Stomach (tissue), 9 donors: ENCODE measurements around the gene VWA8. TPM values are rescaled to one million over a fixed set of nuclear protein-coding genes. Genes with fewer than 3 reads are reported as not detected.

Experiments
- DNase-seq, 2 donors: peaks; one replicate each; pipeline versions ENCODE4 v3.0.0 to v3.0.0-alpha.2; 2013 to 2019
- H3K27ac ChIP-seq, 5 donors: fragments of 200-600 bp in 4 of 5; sonication (generic) in 4 of 5; one replicate each; pipeline ENCODE4 v1.5.1; 2013 to 2019; ENCODE audit warnings: mild to moderate bottlenecking in 1 of 5, moderate library complexity in 1 of 5
- H3K27me3 ChIP-seq, 3 donors: fragments of 200-600 bp; sonication (generic); one replicate each; pipeline ENCODE4 v1.5.1; 2017 to 2019; ENCODE audit warnings: mixed run types in 1 of 3
- H3K36me3 ChIP-seq, 4 donors: fragments of 200-600 bp; sonication (generic); 1 replicate in 3 of 4; 2 replicates in 1 of 4; pipeline ENCODE4 v1.5.1; 2016 to 2019
- H3K4me1 ChIP-seq, 4 donors: fragments of 200-600 bp; sonication (generic); one replicate each; pipeline ENCODE4 v1.5.1; 2016 to 2019
- H3K4me3 ChIP-seq, 4 donors: fragments of 200-600 bp; sonication (generic) in 3 of 4; one replicate each; pipeline ENCODE4 v1.5.1; 2016 to 2019; ENCODE audit warnings: mild to moderate bottlenecking in 1 of 4
- H3K9me3 ChIP-seq, 4 donors: fragments of 200-600 bp; sonication (generic); one replicate each; pipeline ENCODE4 v1.5.1; 2016 to 2019
- CTCF ChIP-seq, 7 experiments: fragments of 450-650 bp in 4 of 7; fragments of 200-600 bp in 3 of 7; sonication (generic) in 3 of 7; IDR thresholded peaks; one replicate each; pipeline ENCODE4 v1.5.1; 2016 to 2019; ENCODE audit warnings: antibody characterized with exemption in 7 of 7, control low read depth in 2 of 7, mild to moderate bottlenecking in 1 of 7
- EP300 ChIP-seq: sonication (generic); formaldehyde crosslinking; IDR thresholded peaks from one replicate; pipeline ENCODE4 v1.6.1; 2017; ENCODE audit warnings: antibody characterized with exemption
- POLR2A ChIP-seq, 4 donors: fragments of 450-650 bp; IDR thresholded peaks; one replicate each; pipeline ENCODE4 v1.6.1; 2016; ENCODE audit warnings: antibody characterized with exemption in 4 of 4, control low read depth in 2 of 4, mild to moderate bottlenecking in 1 of 4, moderate library complexity in 1 of 4
- POLR2AphosphoS5 ChIP-seq, 3 donors: sonication (generic); formaldehyde crosslinking; IDR thresholded peaks; one replicate each; pipeline ENCODE4 v1.6.1; 2016; ENCODE audit warnings: antibody characterized with exemption in 3 of 3
- WGBS, 5 donors: extraction: QIAGEN DNeasy Blood & Tissue Kit in 3 of 5; methylation state at CpG; one replicate each; pipeline versions ENCODE4 v1.1.5 to v1.1.7; 2013 to 2018; 5-methylcytosine and 5-hydroxymethylcytosine counted together
- intact Hi-C: fragments of 100-400 bp; cut with DNase I; formaldehyde crosslinking; loops from one replicate; pipeline ENCODE4 v1.15.1; 2023; ENCODE audit warnings: low total_unique reads
- polyA plus RNA-seq, 3 donors: library from polyadenylated mRNA; stranded (reverse); fragments of 200-250 nt; gene quantifications; one replicate each; pipeline ENCODE4 v1.2.3, GENCODE V29; 2013
- total RNA-seq, 5 donors: library from RNA; depleted of rRNA; stranded (reverse); fragments of >200 nt; gene quantifications; one replicate each; pipeline versions ENCODE4 v1.1.0 to v1.2.3, GENCODE V29; 2014 to 2016
- donor health status: healthy with polysubstance abuse.
- donor health status: Bipolar disorder and iron deficiency.
- donor health status: healthy.

The VWA8 gene
- total and polyA plus RNA-seq, 8 donors, result 3.3 to 99.2 (median 25.4) TPM

GRCh38 chr13:41763782-41764181 is 197.1 kb downstream of the VWA8 start:
- H3K27me3 ChIP-seq, result no peaks in the 10 kb centered on the region
- H3K36me3 ChIP-seq, result peaks cover 0 to 12% (median 7%) of the 10 kb centered on the region in 4 donors
- DNase-seq, result peak in 1 of 2 donors; percentile 33
- 62 to 79% (median 76%) methylated on average over 3 of the region's 3 CpGs for whole genome bisulfite sequencing, 5 donors
- intact Hi-C loops, result no loop called here
- H3K27ac ChIP-seq, result no peak overlapping the region
- H3K9me3 ChIP-seq, result no peaks in the 10 kb centered on the region
- H3K4me3 ChIP-seq, result no peak overlapping the region
- H3K4me1 ChIP-seq, result no peaks in the 10 kb centered on the region
- TF ChIP-seq EP300, result no peak
- no peak for TF ChIP-seq POLR2AphosphoS5 (IDR thresholded peaks at IDR 0.05)
- no peak for TF ChIP-seq CTCF (IDR thresholded peaks at IDR 0.05)
- no peak for TF ChIP-seq POLR2A (IDR thresholded peaks at IDR 0.05)

GRCh38 chr13:41762796-41763195 is 198.1 kb downstream of the VWA8 start:
- TF ChIP-seq CTCF (IDR thresholded peaks at IDR 0.05), result no peak
- WGBS, 5 donors, result 80 to 86% (median 83%) methylated on average over 5 of the region's 5 CpGs
- intact Hi-C loops, result no loop called here

GRCh38 chr13:41756198-41756880 is 204.6 kb downstream of the VWA8 start:
- Histone ChIP-seq H3K27me3 (no peaks in the 10 kb centered on the region), H3K36me3 (peaks cover 0 to 12% (median 7%) of the 10 kb centered on the region in 4 donors), H3K4me3 (no peak overlapping the region), H3K9me3 (no peaks in the 10 kb centered on the region), H3K4me1 (peaks cover 0 to 9% (median 2%) of the 10 kb centered on the region in 4 donors), H3K27ac (no peak overlapping the region)
- DNase-seq, result no peak
- WGBS, 5 donors, result 86 to 95% (median 91%) methylated on average over 1 of the region's 1 CpG
- TF ChIP-seq POLR2AphosphoS5 (IDR thresholded peaks at IDR 0.05) (no peak), CTCF (IDR thresholded peaks at IDR 0.05) (no peak), POLR2A (IDR thresholded peaks at IDR 0.05) (no peak)
- intact Hi-C loops, result no loop called here

More at GRCh38 chr13:41762796-41763195, 198.1 kb downstream of the VWA8 start:
- no peak overlapping the region for H3K27ac ChIP-seq
- no peaks in the 10 kb centered on the region for H3K4me1 ChIP-seq
- H3K9me3 ChIP-seq, result no peaks in the 10 kb centered on the region
- H3K27me3 ChIP-seq, result no peaks in the 10 kb centered on the region
- H3K4me3 ChIP-seq, result no peak overlapping the region
- DNase-seq, result no peak
- H3K36me3 ChIP-seq, result peaks cover 0 to 12% (median 7%) of the 10 kb centered on the region in 4 donors

GRCh38 chr13:41751734-41752445 is 209.0 kb downstream of the VWA8 start:
- H3K9me3 ChIP-seq, result no peaks in the 10 kb centered on the region
- no peak overlapping the region for H3K27ac ChIP-seq
- DNase-seq, result no peak
- TF ChIP-seq CTCF (IDR thresholded peaks at IDR 0.05) (no peak), POLR2A (IDR thresholded peaks at IDR 0.05) (no peak), EP300 (no peak), POLR2AphosphoS5 (IDR thresholded peaks at IDR 0.05) (no peak)
- peaks cover 9 to 15% (median 11%) of the 10 kb centered on the region in 4 donors for H3K36me3 ChIP-seq
- intact Hi-C loops, result no loop called here
- 44 to 70% (median 53%) methylated on average over 3 of the region's 3 CpGs for WGBS, 5 donors
- H3K27me3 ChIP-seq, result no peaks in the 10 kb centered on the region
- peaks cover 0 to 14% (median 2%) of the 10 kb centered on the region in 4 donors for H3K4me1 ChIP-seq
- H3K4me3 ChIP-seq, result no peak overlapping the region
